CD4-positive, alpha-beta memory T cell (primary cell): ENCODE results near the gene IGFALS. TPM values are rescaled to one million over a fixed set of nuclear protein-coding genes. Genes with fewer than 3 reads are reported as not detected.
A peak's percentile ranks its signal among the peaks of the same experiment; 100 is the strongest.

Source experiments
- CTCF ChIA-PET: fragments of 350-600 bp; sonication (Branson Sonifier 250); formaldehyde crosslinking; loops from one replicate; lab custom pipeline; 2021; ENCODE audit warnings: inconsistent platforms; ENCODE audit not compliant: partially characterized antibody; lab: Charles Lee
- POLR2A ChIA-PET: fragments of 350-600 bp; sonication (Branson Sonifier 250); formaldehyde crosslinking; loops from one replicate; lab custom pipeline; 2021; ENCODE audit not compliant: partially characterized antibody; lab: Charles Lee
- DNase-seq, 5 donors: peaks; one replicate each; pipeline versions ENCODE4 v3.0.0 to v3.0.0-alpha.2; 2020 to 2022; ENCODE audit warnings: mixed read lengths in 1 of 5
- H3K27ac ChIP-seq: one replicate; pipeline ENCODE4 v1.7.0; 2013; ENCODE audit warnings: low read depth, low read length
- H3K27me3 ChIP-seq: 2 replicates; pipeline ENCODE4 v1.7.0; 2013; ENCODE audit warnings: mild to moderate bottlenecking, low read length, moderate library complexity; ENCODE audit not compliant: insufficient read depth
- H3K36me3 ChIP-seq: 2 replicates; pipeline ENCODE4 v1.7.0; 2013; ENCODE audit warnings: mild to moderate bottlenecking, low read length, moderate library complexity; ENCODE audit not compliant: insufficient read depth
- H3K4me1 ChIP-seq: 2 replicates; pipeline ENCODE4 v1.7.0; 2013; ENCODE audit warnings: mild to moderate bottlenecking, low read length, moderate library complexity; ENCODE audit not compliant: insufficient read depth
- H3K4me3 ChIP-seq, 2 donors: one replicate each; pipeline ENCODE4 v1.7.0; 2013; ENCODE audit warnings: low read length in 2 of 2, mild to moderate bottlenecking in 1 of 2
- H3K9me3 ChIP-seq, 2 donors: one replicate each; pipeline ENCODE4 v1.7.0; 2013; ENCODE audit warnings: low read length in 2 of 2, control low read depth in 1 of 2; ENCODE audit not compliant: control insufficient read depth in 1 of 2
- H3K27ac Mint-ChIP-seq, 7 donors: one replicate each; pipeline ENCODE4 v1.8.0; 2020 to 2021; ENCODE audit warnings: mixed read lengths in 7 of 7, mild to moderate bottlenecking in 6 of 7, inconsistent platforms in 3 of 7, moderate library complexity in 3 of 7
- H3K27me3 Mint-ChIP-seq, 2 donors: one replicate each; pipeline ENCODE4 v1.8.0; 2020 to 2021; ENCODE audit warnings: mixed read lengths in 2 of 2
- H3K36me3 Mint-ChIP-seq, 2 donors: one replicate each; pipeline ENCODE4 v1.8.0; 2020 to 2021; ENCODE audit warnings: mixed read lengths in 2 of 2, inconsistent platforms in 1 of 2, mild to moderate bottlenecking in 1 of 2
- H3K4me1 Mint-ChIP-seq, 4 donors: one replicate each; pipeline ENCODE4 v1.8.0; 2020 to 2021; ENCODE audit warnings: mixed read lengths in 4 of 4, mild to moderate bottlenecking in 1 of 4
- H3K4me3 Mint-ChIP-seq, 8 donors: one replicate each; pipeline ENCODE4 v1.8.0; 2020 to 2021; ENCODE audit warnings: mixed read lengths in 8 of 8, mild to moderate bottlenecking in 7 of 8, moderate library complexity in 6 of 8, inconsistent platforms in 3 of 8
- H3K9me3 Mint-ChIP-seq, 8 donors: one replicate each; pipeline ENCODE4 v1.8.0; 2020 to 2021; ENCODE audit warnings: mixed read lengths in 8 of 8, mild to moderate bottlenecking in 5 of 8, inconsistent platforms in 3 of 8, moderate library complexity in 1 of 8
- intact Hi-C: fragments of 100-400 bp; cut with micrococcal nuclease; formaldehyde crosslinking; loops from one replicate; pipeline ENCODE4 v1.15.1; 2023
- polyA plus RNA-seq, 2 donors: library from polyadenylated mRNA; unstranded; fragments of 300-500 nt; fragmentation: Illumina TruSeq; gene quantifications; one replicate each; pipeline ENCODE4 v1.2.3, GENCODE V29; 2021
- total RNA-seq, 2 experiments: library from RNA; stranded (reverse); gene quantifications; one replicate each; pipeline ENCODE4 v1.2.3, GENCODE V29; 2021

The IGFALS gene
- total and polyA plus RNA-seq, 4 experiments from 2014 or later, result 0.29 to 0.36 TPM; not detected in 2

GRCh38 chr16:1817716-1818115 lies 24.2 kb upstream of the IGFALS start:
- Mint-ChIP-seq H3K27me3 (no peaks in the 10 kb centered on the region), H3K9me3 (no peaks in the 10 kb centered on the region)

GRCh38 chr16:1817276-1817589 lies 23.7 kb upstream of the IGFALS start:
- peaks cover 5 to 8% (median 7%) of the 10 kb centered on the region in 4 donors for H3K4me1 Mint-ChIP-seq
- H3K27me3 Mint-ChIP-seq, result no peaks in the 10 kb centered on the region
- intact Hi-C loops, result no loop called here
- Histone ChIP-seq H3K4me3 (no peak overlapping the region), H3K27me3 (no peaks in the 10 kb centered on the region), H3K27ac (no peak overlapping the region), H3K4me1 (no peaks in the 10 kb centered on the region), H3K36me3 (peaks cover 43% of the 10 kb centered on the region), H3K9me3 (no peaks in the 10 kb centered on the region)
- no peak for DNase-seq
- POLR2A ChIA-PET, result no interaction called here
- CTCF ChIA-PET, result no interaction called here
- peaks cover 14 to 31% of the 10 kb centered on the region in 2 donors for H3K36me3 Mint-ChIP-seq
- no peak overlapping the region for H3K27ac Mint-ChIP-seq
- H3K9me3 Mint-ChIP-seq, result no peaks in the 10 kb centered on the region
- peak overlapping the region in 1 of 8 donors; percentile 9 for H3K4me3 Mint-ChIP-seq

More at GRCh38 chr16:1817716-1818115, 24.2 kb upstream of the IGFALS start:
- ChIA-PET CTCF (no interaction called here), POLR2A (no interaction called here)
- no peaks in the 10 kb centered on the region for H3K27me3 ChIP-seq
- H3K4me3 ChIP-seq, result no peak overlapping the region
- H3K36me3 ChIP-seq, result peaks cover 47% of the 10 kb centered on the region
- Mint-ChIP-seq H3K36me3 (peaks cover 14 to 34% of the 10 kb centered on the region in 2 donors), H3K27ac (no peak overlapping the region), H3K4me1 (peaks cover 5 to 8% (median 7%) of the 10 kb centered on the region in 4 donors), H3K4me3 (no peak overlapping the region)
- H3K4me1 ChIP-seq, result no peaks in the 10 kb centered on the region
- no peak overlapping the region for H3K27ac ChIP-seq
- intact Hi-C loops, result no loop called here
- no peak for DNase-seq
- H3K9me3 ChIP-seq, result no peaks in the 10 kb centered on the region

GRCh38 chr16:1816396-1817275 lies 23.1 kb upstream of the IGFALS start:
- peaks cover 5 to 8% (median 7%) of the 10 kb centered on the region in 4 donors for H3K4me1 Mint-ChIP-seq

GRCh38 chr16:1815461-1815860 lies 22.0 kb upstream of the IGFALS start:
- Mint-ChIP-seq H3K27ac (no peak overlapping the region), H3K4me1 (peaks cover 5 to 8% (median 7%) of the 10 kb centered on the region in 4 donors), H3K4me3 (no peak overlapping the region), H3K27me3 (no peaks in the 10 kb centered on the region), H3K9me3 (no peaks in the 10 kb centered on the region), H3K36me3 (peaks cover 14 to 34% of the 10 kb centered on the region in 2 donors)
- ChIA-PET POLR2A (interaction anchor here (1.1 kb wide), 1 partner anchor 10 kb away, joined by 3 read pairs; no protein-coding TSS in a partner anchor), CTCF (no interaction called here)
- Histone ChIP-seq H3K9me3 (no peaks in the 10 kb centered on the region), H3K4me3 (no peak overlapping the region), H3K27ac (no peak overlapping the region), H3K36me3 (peaks cover 33% of the 10 kb centered on the region), H3K27me3 (no peaks in the 10 kb centered on the region), H3K4me1 (no peaks in the 10 kb centered on the region)
- no peak for DNase-seq
- intact Hi-C loops, result no loop called here

More at GRCh38 chr16:1816396-1817275, 23.1 kb upstream of the IGFALS start:
- peaks cover 38% of the 10 kb centered on the region for H3K36me3 ChIP-seq
- H3K9me3 ChIP-seq, result no peaks in the 10 kb centered on the region
- H3K27ac ChIP-seq, result no peak overlapping the region
- Mint-ChIP-seq H3K27me3 (no peaks in the 10 kb centered on the region), H3K9me3 (no peaks in the 10 kb centered on the region), H3K4me3 (no peak overlapping the region), H3K36me3 (peaks cover 14 to 31% of the 10 kb centered on the region in 2 donors), H3K27ac (no peak overlapping the region)
- ChIA-PET POLR2A (interaction anchor here (1.1 kb wide), 1 partner anchor 9 kb away, joined by 3 read pairs; no protein-coding TSS in a partner anchor), CTCF (no interaction called here)
- DNase-seq, result no peak
- H3K4me3 ChIP-seq, result no peak overlapping the region
- intact Hi-C loops, result no loop called here
- no peaks in the 10 kb centered on the region for H3K4me1 ChIP-seq
- H3K27me3 ChIP-seq, result no peaks in the 10 kb centered on the region

- intact Hi-C loops, result no loop called here
- ChIA-PET POLR2A (interaction anchor here (2.1 kb wide), 1 partner anchor 12 kb away, joined by 5 read pairs; no protein-coding TSS in a partner anchor), CTCF (interaction anchor here (1.6 kb wide), 1 partner anchor 30 kb away, joined by 5 read pairs; the partner anchor contains the start of genes NUBP2 and SPSB3)
- Mint-ChIP-seq H3K9me3 (no peaks in the 10 kb centered on the region), H3K27me3 (no peaks in the 10 kb centered on the region), H3K27ac (peak overlapping the region in 1 of 7 donors; percentile 71), H3K4me1 (peaks cover 5 to 8% (median 7%) of the 10 kb centered on the region in 4 donors), H3K4me3 (no peak overlapping the region), H3K36me3 (peaks cover 19 to 42% of the 10 kb centered on the region in 2 donors)
- Histone ChIP-seq H3K4me3 (no peak overlapping the region), H3K36me3 (peaks cover 41% of the 10 kb centered on the region), H3K9me3 (no peaks in the 10 kb centered on the region), H3K27ac (no peak overlapping the region), H3K27me3 (no peaks in the 10 kb centered on the region), H3K4me1 (no peaks in the 10 kb centered on the region)
- peak; percentile 30 to 57 (median 39) for DNase-seq
Measured at GRCh38 chr16:1812732-1813163, 19.2 kb upstream of the IGFALS start.

DNA sequence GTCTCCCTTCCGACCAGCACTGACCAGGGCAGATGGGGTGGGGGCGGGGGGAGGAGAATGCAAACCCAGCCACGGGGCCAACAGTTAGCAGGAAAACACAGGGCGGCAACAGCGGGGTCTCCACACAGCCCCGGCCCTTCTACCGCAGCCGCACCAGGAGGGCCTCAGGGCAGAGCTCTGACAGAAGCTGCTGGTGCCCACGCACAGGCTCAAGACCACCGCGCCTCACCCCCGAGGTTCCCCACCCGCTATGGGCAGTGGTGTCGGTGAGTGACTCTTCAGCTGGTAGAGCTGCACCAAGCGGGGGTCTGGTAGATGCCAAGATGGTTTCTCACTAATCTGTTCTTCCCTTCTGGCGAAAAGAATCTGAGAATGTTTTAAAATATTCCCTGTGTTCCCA lies 17.0 kb upstream of the IGFALS start:
- H3K4me1 ChIP-seq, result no peaks in the 10 kb centered on the region
- Mint-ChIP-seq H3K4me1 (peaks cover 5 to 8% (median 7%) of the 10 kb centered on the region in 4 donors), H3K27me3 (no peaks in the 10 kb centered on the region), H3K36me3 (peaks cover 35 to 48% of the 10 kb centered on the region in 2 donors), H3K27ac (no peak overlapping the region), H3K4me3 (no peak overlapping the region), H3K9me3 (peaks cover 0 to 3% (median 0%) of the 10 kb centered on the region in 8 donors)
- ChIA-PET CTCF (interaction anchor here (0.9 kb wide), 1 partner anchor 105 kb away, joined by 3 read pairs; no protein-coding TSS in a partner anchor), POLR2A (interaction anchor here (1.0 to 1.1 kb wide), 2 partner anchors 358 to 404 kb away, joined by 3 read pairs; partner anchors contain the start of gene PGP)
- DNase-seq, result no peak
- peaks cover 41% of the 10 kb centered on the region for H3K36me3 ChIP-seq
- intact Hi-C loops, result no loop called here
- H3K27ac ChIP-seq, result no peak overlapping the region
- no peaks in the 10 kb centered on the region for H3K27me3 ChIP-seq
- H3K4me3 ChIP-seq, result no peak overlapping the region
- H3K9me3 ChIP-seq, result no peaks in the 10 kb centered on the region

DNA sequence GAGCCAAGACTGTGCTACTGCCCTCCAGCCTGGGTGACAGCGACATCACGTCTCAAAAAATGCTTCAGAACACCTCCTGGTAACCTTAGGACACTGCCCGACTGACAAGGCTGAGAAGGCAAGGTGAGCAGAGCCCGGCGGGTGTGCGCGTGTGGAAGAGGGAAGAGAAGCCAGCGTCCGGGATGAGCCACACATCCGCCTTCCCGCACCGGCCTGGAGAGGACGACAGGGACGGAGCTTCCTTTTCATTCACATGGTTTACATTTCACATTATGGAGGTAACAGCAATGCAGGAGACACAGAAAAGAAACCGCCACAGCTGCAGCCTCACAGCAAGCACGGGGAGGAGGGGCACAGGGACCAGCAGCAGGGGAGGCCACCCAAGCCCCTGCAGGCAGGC lies 16.6 kb upstream of the IGFALS start:
- no peaks in the 10 kb centered on the region for H3K4me1 ChIP-seq
- no peak overlapping the region for H3K27ac ChIP-seq
- peaks cover 34 to 45% of the 10 kb centered on the region in 2 donors for H3K36me3 Mint-ChIP-seq
- H3K27me3 Mint-ChIP-seq, result no peaks in the 10 kb centered on the region
- no peak for DNase-seq
- H3K4me3 Mint-ChIP-seq, result no peak overlapping the region
- no peak overlapping the region for H3K27ac Mint-ChIP-seq
- no peaks in the 10 kb centered on the region for H3K27me3 ChIP-seq
- no peak overlapping the region for H3K4me3 ChIP-seq
- ChIA-PET POLR2A (interaction anchor here (1.1 kb wide), 1 partner anchor 358 kb away, joined by 3 read pairs; no protein-coding TSS in a partner anchor), CTCF (interaction anchor here (0.9 kb wide), 1 partner anchor 105 kb away, joined by 3 read pairs; no protein-coding TSS in a partner anchor)
- H3K36me3 ChIP-seq, result peaks cover 37% of the 10 kb centered on the region
- H3K4me1 Mint-ChIP-seq, result peaks cover 4 to 8% (median 7%) of the 10 kb centered on the region in 4 donors
- H3K9me3 ChIP-seq, result no peaks in the 10 kb centered on the region
- intact Hi-C loops, result no loop called here
- peaks cover 0 to 3% (median 0%) of the 10 kb centered on the region in 8 donors for H3K9me3 Mint-ChIP-seq
